Measurements from ENCODE around the gene D2HGDH. TPM values are rescaled to one million over a fixed set of nuclear protein-coding genes. Genes with fewer than 3 reads are reported as not detected.

The D2HGDH gene
- total and polyA plus RNA-seq, 9 of the 15 experiments (the other 6 are each of a cell fraction or from before 2014, with no cell fraction given): 0.39 to 30.8 (median 10.3) TPM

- TF ChIP-seq BRF2 (IDR thresholded peaks at IDR 0.05; ENCODE audit: borderline replicate concordance, insufficient read depth, insufficient read length) (no peak), POLR2G (IDR thresholded peaks at IDR 0.05; ENCODE audit: low read depth, low read length) (0 out of 2 replicates have a peak, but pooled peaks have one; percentile 34), NBN (IDR thresholded peaks at IDR 0.05; ENCODE audit: low read depth) (no peak), NR2C2 (CRISPR knock-in tag; IDR thresholded peaks at IDR 0.05) (no peak), NR2C2 (tag; IDR thresholded peaks at IDR 0.05) (no peak), SMARCA5 (IDR thresholded peaks at IDR 0.05) (no peak)
- TF ChIP-seq, protein P1, sequence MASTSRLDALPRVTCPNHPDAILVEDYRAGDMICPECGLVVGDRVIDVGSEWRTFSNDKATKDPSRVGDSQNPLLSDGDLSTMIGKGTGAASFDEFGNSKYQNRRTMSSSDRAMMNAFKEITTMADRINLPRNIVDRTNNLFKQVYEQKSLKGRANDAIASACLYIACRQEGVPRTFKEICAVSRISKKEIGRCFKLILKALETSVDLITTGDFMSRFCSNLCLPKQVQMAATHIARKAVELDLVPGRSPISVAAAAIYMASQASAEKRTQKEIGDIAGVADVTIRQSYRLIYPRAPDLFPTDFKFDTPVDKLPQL (IDR thresholded peaks at IDR 0.05; ENCODE audit: extremely low read depth, insufficient read length): no peak
Observed at GRCh38 chr2:241724259-241724974, 10.0 kb upstream of the D2HGDH start (continued).
